ENCODE data around the gene TSPAN3.

Gene TSPAN3

GRCh38 chr15:77071305-77072223 lies 655 bp upstream of the TSPAN3 start:
- POLR2A ChIA-PET: interaction anchor here (0.6 to 0.7 kb wide), 3 partner anchors 31 to 457 kb away, joined by 3 read pairs; no protein-coding TSS in a partner anchor
- peak overlapping the region; percentile 9; the same call in 1 of the 2 replicates for H3K4me3 ChIP-seq (ENCODE audit: low read depth, low read length)
- CTCF ChIA-PET: no interaction called here
- TF ChIP-seq CTCF (IDR thresholded peaks at IDR 0.05; ENCODE audit: insufficient read depth, low read length, missing control alignments): no peak
- DNase-seq (ENCODE audit: low read depth, low spot score): no peak

GRCh38 chr15:77070180-77070494 lies 772 bp downstream of the TSPAN3 start:
- peak overlapping the region; percentile 72 for H3K4me3 ChIP-seq (ENCODE audit: low read depth, low read length)
- TF ChIP-seq CTCF (IDR thresholded peaks at IDR 0.05; ENCODE audit: insufficient read depth, low read length, missing control alignments): no peak
- DNase-seq (ENCODE audit: low read depth, low spot score): no peak
- POLR2A ChIA-PET: no interaction called here
- CTCF ChIA-PET: interaction anchor here (1.0 to 1.2 kb wide), 2 partner anchors 35 to 49 kb away, joined by 3 to 4 read pairs; no protein-coding TSS in a partner anchor

GRCh38 chr15:77069521-77070121 lies 1.3 kb downstream of the TSPAN3 start:
- TF ChIP-seq CTCF (IDR thresholded peaks at IDR 0.05; ENCODE audit: insufficient read depth, low read length, missing control alignments): no peak
- no peak for DNase-seq (ENCODE audit: low read depth, low spot score)
- POLR2A ChIA-PET: no interaction called here
- CTCF ChIA-PET: interaction anchor here (1.0 to 1.4 kb wide), 3 partner anchors 20 to 50 kb away, joined by 3 to 4 read pairs (median 3); no protein-coding TSS in a partner anchor
- peak overlapping the region; percentile 72 for H3K4me3 ChIP-seq (ENCODE audit: low read depth, low read length)

- CTCF ChIA-PET: interaction anchor here (1.4 kb wide), 1 partner anchor 19 kb away, joined by 3 read pairs; no protein-coding TSS in a partner anchor
Measured at GRCh38 chr15:77068633-77069032, 2.3 kb downstream of the TSPAN3 start.

GRCh38 chr15:77067691-77068367 lies 3.1 kb downstream of the TSPAN3 start:
- ChIA-PET POLR2A (no interaction called here), CTCF (interaction anchor here (1.1 to 1.8 kb wide), 4 partner anchors 18 to 476 kb away, joined by 3 to 6 read pairs (median 4); no protein-coding TSS in a partner anchor)
- no peak for TF ChIP-seq CTCF (IDR thresholded peaks at IDR 0.05; ENCODE audit: insufficient read depth, low read length, missing control alignments)
- H3K4me3 ChIP-seq (ENCODE audit: low read depth, low read length): no peak overlapping the region
- DNase-seq (ENCODE audit: low read depth, low spot score): no peak

More at GRCh38 chr15:77068633-77069032, 2.3 kb downstream of the TSPAN3 start:
- no peak overlapping the region for H3K4me3 ChIP-seq (ENCODE audit: low read depth, low read length)
- no peak for TF ChIP-seq CTCF (IDR thresholded peaks at IDR 0.05; ENCODE audit: insufficient read depth, low read length, missing control alignments)
- POLR2A ChIA-PET: no interaction called here
- no peak for DNase-seq (ENCODE audit: low read depth, low spot score)
